Cardiac fibroblast (primary cell): ENCODE data around the gene CAPZA2.

Source experiments
- DNase-seq, 2 donors: peaks; one replicate each; pipeline versions ENCODE4 v3.0.0 to v3.0.0-alpha.2; 2010; ENCODE audit warnings: low read depth in 2 of 2
- H3K4me3 ChIP-seq, 2 donors: replicated peaks in 1 of 2; 1 replicate in 1 of 2; 2 replicates in 1 of 2; pipeline ENCODE4 v1.5.1; 2011; ENCODE audit warnings: low read depth in 2 of 2, low read length in 2 of 2, mild to moderate bottlenecking in 2 of 2, moderate library complexity in 1 of 2
- CTCF ChIP-seq: IDR thresholded peaks from one replicate; pipeline ENCODE4 v1.5.1; 2011; ENCODE audit warnings: low read depth, mild to moderate bottlenecking, low read length, inconsistent platforms

The CAPZA2 gene

GRCh38 chr7:116940689-116941370 lies 78.4 kb downstream of the CAPZA2 start:
- no peak overlapping the region for H3K4me3 ChIP-seq
- no peak for TF ChIP-seq CTCF
- DNase-seq = no peak

- no peak for TF ChIP-seq CTCF
- no peak for DNase-seq
- no peak overlapping the region for H3K4me3 ChIP-seq
Observed at GRCh38 chr7:116942504-116942903, 80.1 kb downstream of the CAPZA2 start.

- peak in 1 of 2 donors; percentile 57 for DNase-seq
- H3K4me3 ChIP-seq = no peak overlapping the region
- TF ChIP-seq CTCF = no peak
Observed at GRCh38 chr7:116948934-116949333, 86.5 kb downstream of the CAPZA2 start.

- no peak for DNase-seq
- no peak for TF ChIP-seq CTCF
- H3K4me3 ChIP-seq = no peak overlapping the region
Observed at GRCh38 chr7:116949941-116950801, 87.8 kb downstream of the CAPZA2 start.

- DNase-seq = no peak
- TF ChIP-seq CTCF = no peak
- H3K4me3 ChIP-seq = no peak overlapping the region
Observed at GRCh38 chr7:116950889-116951351, 88.5 kb downstream of the CAPZA2 start.

GRCh38 chr7:116951366-116952292 lies 89.2 kb downstream of the CAPZA2 start:
- no peak for DNase-seq
- TF ChIP-seq CTCF = no peak
- no peak overlapping the region for H3K4me3 ChIP-seq
